ENCODE data around the gene RAD21L1.
A peak's percentile ranks its signal among the peaks of the same experiment; 100 is the strongest.

RAD21L1 gene

GRCh38 chr20:1225783-1226654 is at the start of gene RAD21L1:
Gene RAD21L1 (plus strand): TSS chr20:1226044. CDS start chr20:1228454, 2,410 bp downstream.
- DNase-seq, result peak; percentile 70 to 79

GRCh38 chr20:1177680-1178079 is 48.2 kb upstream of the RAD21L1 start:
- DNase-seq, result no peak

GRCh38 chr20:1178103-1178502 is 47.7 kb upstream of the RAD21L1 start:
- DNase-seq, result no peak

- no peak for DNase-seq
Measured at GRCh38 chr20:1178623-1179022, 47.2 kb upstream of the RAD21L1 start.

DNA sequence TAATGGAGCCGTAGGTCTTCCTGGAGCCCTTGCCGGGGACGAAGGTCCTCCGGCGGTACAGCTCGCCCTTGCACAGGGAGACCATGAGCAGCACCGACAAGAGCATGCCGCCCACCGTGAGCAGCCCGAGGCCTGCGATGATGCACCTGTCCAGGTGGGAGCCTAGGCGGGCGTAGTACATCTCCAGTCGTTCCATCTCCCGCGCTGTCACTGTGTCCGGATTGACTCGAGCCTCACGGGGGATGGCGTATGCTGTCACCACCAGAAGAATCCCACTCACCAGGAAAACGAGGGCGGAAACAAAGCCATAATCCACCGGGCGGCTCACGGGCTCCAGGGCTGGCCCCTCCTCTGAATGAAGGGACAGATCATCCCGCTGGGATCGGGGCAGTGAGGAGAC is 44.9 kb upstream of the RAD21L1 start:
- DNase-seq, result no peak

DNA sequence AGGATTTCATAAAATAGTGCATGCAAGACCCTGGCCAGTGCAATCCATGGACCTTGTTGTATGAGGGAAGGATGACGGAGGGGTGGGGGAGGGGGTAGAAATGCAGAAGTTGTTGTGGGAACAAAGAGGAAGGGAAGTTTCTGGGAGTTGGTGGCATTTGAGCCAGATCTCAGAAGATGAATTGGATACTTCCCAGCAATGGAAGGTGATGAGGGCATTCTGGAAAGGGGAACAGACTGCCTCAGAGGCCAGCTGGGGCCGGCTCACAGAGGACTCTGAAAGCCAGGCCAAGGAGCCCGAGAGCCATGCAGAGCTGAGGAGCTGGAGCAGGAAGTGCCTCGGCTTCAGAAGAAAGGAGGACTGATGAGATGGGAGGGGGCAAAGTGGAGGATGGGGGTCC is 43.7 kb upstream of the RAD21L1 start:
- no peak for DNase-seq

DNA sequence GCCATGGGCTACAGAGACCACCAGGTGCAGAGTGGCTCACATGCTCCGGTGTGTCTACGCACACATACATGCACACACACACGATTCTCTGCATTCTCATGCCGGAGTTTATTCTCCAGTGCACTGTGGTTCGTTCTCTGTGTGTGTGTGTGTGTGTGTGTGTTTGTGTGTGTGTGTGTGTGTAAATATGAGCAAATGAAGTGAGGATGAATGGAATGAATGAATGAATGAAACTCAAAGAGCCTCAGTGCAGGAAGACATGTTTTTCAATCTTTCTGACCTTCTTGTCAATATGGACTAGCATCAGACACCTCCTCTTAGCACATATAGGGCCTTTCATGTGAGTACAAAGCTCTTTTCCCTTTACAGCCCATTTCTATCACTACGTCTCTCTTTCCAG is 42.7 kb upstream of the RAD21L1 start:
- DNase-seq, result no peak

- no peak for DNase-seq
Measured at GRCh38 chr20:1184260-1184637, 41.6 kb upstream of the RAD21L1 start.

DNA sequence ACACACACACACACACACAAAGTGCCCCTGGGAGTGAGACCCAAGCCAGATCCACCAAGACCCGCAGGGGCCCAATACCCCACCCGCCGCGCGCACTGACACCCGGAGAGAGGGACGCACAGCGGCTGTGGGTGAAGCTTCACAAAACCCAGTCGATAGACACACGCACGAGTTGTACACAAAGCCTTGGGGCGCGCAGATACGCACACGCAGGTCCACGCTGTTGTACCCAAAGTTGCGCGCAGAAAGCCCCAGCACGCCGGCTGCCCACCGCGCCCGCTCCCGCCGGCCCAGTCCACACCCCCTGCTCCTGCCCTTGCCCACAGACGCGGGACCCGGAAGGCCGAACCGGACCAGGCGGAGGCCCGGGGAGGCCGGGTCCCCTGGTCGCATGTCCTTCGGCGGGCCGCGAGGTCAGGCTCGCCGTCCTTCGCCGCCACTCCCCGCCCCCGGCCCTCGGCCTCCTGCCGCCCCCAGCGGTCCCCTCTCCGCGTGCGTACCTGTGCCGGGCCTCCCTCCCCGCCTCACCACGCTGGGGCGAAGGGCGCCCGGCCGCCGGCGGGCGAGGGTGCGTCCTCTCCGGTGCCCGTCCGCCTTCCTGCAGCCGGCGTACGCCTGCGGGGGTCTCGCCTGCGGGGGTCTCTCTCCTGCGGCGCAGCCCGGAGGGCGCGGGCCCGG is 41.1 kb upstream of the RAD21L1 start, which contains the start of gene TMEM74B:
TSS of gene TMEM74B (minus strand) at position 344 of the 678 bp plus-strand sequence. CDS start 1,180 bp downstream, outside the sequence.
- no peak for DNase-seq

- no peak for DNase-seq
Measured at GRCh38 chr20:1185316-1185741, 40.5 kb upstream of the RAD21L1 start.

DNA sequence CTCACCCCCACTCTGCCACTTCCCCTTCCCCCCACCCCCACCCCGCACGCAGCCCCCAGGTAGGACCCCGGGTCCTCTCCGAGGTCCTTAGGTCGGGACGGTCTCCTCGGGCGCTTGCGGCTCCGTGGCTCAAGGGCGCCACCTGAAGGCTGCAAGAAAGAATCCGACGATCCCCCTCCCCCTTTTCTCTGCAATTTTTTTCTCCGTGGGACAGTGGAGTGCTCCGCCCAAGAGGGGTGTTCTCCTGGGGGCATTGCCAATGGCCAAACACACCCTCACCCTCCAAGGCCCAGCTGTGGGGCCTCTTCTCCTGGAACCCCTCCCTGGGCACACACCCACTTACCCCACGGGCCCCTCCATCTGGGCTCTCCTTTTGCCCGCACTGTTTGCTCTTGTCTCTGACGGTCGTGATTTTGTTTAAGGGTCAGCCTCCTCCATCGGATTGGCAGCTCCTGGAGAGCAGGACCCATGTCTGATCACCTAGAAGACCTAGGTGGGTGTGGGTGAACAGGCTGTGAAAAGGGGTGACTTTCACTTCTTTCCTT is 40.0 kb upstream of the RAD21L1 start:
- peak in 1 of 2 donors; percentile 34 for DNase-seq

DNA sequence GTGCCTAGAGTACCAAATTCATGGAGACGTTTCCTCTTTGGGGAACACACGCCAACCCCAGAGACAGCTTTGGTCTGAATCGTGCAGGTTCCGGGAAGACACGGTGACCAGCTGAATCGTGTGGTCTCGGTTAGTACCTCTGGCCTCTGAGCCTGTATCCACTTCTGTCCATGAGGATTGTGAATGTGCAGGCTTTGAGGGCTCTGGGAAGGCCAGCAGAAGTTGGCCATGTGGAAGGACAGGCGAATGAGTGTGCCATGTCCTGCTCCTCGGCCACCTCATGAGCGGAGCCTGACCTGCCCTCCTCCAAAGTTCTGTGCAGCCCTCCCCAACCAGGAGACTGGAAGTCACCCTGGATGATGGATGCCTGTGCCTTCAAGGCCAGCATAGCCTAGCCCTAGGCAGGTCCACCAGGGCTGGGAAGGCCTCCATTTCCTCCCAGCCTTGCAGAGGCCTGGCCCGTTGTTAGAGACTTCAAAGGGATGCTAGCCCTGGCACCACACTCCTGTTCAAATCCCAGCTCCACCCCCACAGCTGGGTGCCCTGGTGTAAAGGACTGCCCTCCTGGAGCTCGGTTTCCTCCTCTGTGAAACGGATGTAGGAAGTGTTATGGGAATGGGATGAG is 39.4 kb upstream of the RAD21L1 start:
- DNase-seq, result no peak

DNA sequence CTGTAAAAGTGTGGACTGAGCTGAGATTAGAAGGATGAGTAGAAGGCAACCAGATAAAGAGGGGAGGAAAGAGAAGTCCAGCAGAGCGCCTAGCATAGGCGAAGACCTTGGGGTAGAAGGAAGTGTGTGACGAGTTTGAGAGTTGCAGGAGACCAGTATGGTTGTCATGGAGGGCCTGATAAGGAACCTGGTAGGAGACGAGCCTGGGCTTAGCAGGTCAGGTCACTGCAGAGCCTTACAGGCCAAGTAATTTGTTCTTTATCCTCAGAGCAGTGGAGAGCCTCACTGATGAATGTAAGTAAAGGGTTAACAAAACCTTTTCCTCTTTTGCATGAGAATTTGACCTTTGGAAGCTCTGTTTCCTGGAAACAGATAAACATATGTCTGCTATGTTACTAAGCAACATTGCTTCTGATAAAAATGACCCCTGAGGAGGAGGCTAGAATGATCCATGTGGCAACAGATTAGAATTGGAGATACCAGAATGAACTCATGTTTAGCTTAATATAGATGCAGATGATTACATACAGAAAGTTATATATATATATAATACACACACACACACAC is 38.2 kb upstream of the RAD21L1 start:
- no peak for DNase-seq

DNA sequence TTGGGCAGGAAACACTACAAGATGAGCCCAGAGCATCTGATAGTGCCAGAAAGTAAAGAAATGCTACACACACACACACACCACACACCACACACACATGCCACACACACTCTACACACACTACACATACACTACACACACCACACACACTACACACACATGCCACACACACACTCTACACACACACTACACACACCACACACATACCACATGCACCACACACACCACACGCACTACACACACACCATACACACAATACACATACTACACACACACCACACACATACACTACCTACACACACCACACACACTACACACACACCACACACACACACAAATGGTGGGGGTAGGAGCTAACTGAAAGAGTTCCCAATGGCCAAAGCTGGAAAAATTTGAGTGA is 37.5 kb upstream of the RAD21L1 start:
- DNase-seq, result no peak

GRCh38 chr20:1189827-1190226 is 36.0 kb upstream of the RAD21L1 start:
- no peak for DNase-seq

GRCh38 chr20:1190847-1191246 is 35.0 kb upstream of the RAD21L1 start:
- no peak for DNase-seq

DNA sequence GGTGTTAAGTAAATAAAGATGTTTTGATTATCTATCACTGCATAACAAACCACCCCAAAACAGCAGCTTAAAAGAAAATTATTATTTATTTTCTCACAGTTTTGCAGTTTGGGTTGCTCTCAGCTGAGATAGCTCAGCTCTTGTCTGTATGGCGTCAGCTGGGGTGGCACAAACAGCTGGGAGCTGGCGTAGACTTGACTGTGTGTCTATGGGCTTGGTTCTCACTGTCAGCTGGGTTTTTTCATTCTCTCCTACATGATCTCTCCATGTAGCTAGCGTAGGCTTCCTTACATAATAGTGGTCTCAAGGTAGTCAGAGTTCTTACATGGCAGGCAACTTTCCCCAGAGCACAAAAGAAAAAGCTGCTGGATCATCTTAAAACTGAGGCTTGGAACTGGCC is 34.5 kb upstream of the RAD21L1 start:
- DNase-seq, result no peak

- DNase-seq, result no peak
Measured at GRCh38 chr20:1195226-1195625, 30.6 kb upstream of the RAD21L1 start.

GRCh38 chr20:1196634-1197033 is 29.2 kb upstream of the RAD21L1 start:
- no peak for DNase-seq

- no peak for DNase-seq
Measured at GRCh38 chr20:1197801-1198200, 28.0 kb upstream of the RAD21L1 start.

DNA sequence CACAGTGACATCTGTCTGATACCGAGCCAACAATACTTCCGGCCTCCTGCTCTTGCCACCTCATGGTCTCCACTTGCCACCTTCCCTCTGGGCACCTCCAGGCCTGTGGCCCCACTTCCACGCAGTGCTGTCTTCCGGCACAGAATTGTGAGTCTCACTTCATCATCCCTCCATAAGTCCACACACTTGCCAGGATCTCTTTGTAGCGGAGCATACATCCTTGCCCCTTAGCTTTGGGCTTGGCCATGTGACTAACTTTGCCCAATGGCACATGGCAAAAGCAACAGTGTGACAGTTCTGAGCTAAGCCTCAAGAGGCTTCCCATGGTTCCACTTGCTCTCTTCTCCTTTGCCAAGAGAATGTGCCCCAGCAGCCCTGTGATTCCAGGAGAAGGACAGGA is 27.1 kb upstream of the RAD21L1 start:
- no peak for DNase-seq

DNA sequence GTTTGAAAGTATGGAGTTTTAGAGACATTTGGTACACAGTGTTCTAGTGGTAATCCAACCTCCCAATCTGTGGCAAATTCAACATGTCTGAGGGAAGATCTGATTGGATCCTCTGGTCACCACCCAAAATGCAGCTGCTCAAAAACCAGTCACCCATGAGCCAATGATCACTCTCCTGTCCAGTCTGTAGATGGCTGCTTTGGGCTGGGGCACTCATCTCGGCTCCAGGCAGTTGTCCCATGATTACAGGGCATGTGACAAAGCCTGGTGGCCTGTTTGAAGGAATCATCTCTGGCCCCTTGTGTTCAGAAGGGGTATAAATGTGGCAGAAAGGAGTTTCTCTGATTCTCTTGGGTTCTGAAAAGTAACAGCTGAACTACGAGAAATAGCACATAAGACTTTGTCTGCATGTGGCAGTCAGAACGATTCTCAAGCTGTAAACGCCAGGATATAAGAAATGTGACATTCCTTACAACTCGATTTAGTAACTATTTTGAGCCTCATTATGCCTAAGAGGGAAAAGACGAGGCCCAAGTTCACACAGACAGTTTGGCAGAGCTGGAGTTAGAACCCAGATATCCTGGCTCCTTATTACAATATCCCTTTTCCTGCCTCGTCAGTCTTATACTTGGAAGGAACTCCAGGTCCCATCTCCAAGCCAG is 26.5 kb upstream of the RAD21L1 start:
- DNase-seq, result no peak

All from CD4-positive, alpha-beta T cell treated with Interleukin-4 for 1 hour (primary cell).